WTC11 (cell line): Measurements from ENCODE around the gene ITPR2.

Experiments
- CTCF ChIP-seq: fragments of 200-600 bp; IDR thresholded peaks from 2 replicates; pipeline ENCODE4 v1.8.0; 2022; ENCODE audit warnings: antibody characterized with exemption
- ELF4 ChIP-seq: sonication (generic); formaldehyde crosslinking; IDR thresholded peaks from 2 replicates; pipeline ENCODE4 v1.8.1; 2022; ENCODE audit warnings: low read depth, mild to moderate bottlenecking, moderate library complexity, missing genetic modification reagents
- HMGXB4 ChIP-seq: sonication (generic); formaldehyde crosslinking; IDR thresholded peaks from 2 replicates; pipeline ENCODE4 v1.8.1; 2023; ENCODE audit warnings: mild to moderate bottlenecking, moderate library complexity, missing genetic modification reagents
- JUN ChIP-seq: sonication (generic); formaldehyde crosslinking; IDR thresholded peaks from 2 replicates; pipeline ENCODE4 v1.8.0; 2023; ENCODE audit warnings: mild to moderate bottlenecking, missing genetic modification reagents
- MLX ChIP-seq: sonication (generic); formaldehyde crosslinking; IDR thresholded peaks from 2 replicates; pipeline ENCODE4 v1.8.1; 2023; ENCODE audit warnings: mild to moderate bottlenecking, missing genetic modification reagents, moderate library complexity
- PRDM15 ChIP-seq: sonication (generic); formaldehyde crosslinking; IDR thresholded peaks from 2 replicates; pipeline ENCODE4 v1.8.0; 2022; ENCODE audit warnings: missing genetic modification reagents
- RELA ChIP-seq: sonication (generic); formaldehyde crosslinking; IDR thresholded peaks from 2 replicates; pipeline ENCODE4 v1.8.1; 2022; ENCODE audit warnings: missing genetic modification reagents, mild to moderate bottlenecking, borderline replicate concordance
- SOX15 ChIP-seq: fragments of 250-450 bp; sonication (Bioruptor Pico); IDR thresholded peaks from 2 replicates; pipeline ENCODE4 v1.9.0; 2021; ENCODE audit warnings: mild to moderate bottlenecking
- TEAD1 ChIP-seq: sonication (generic); formaldehyde crosslinking; IDR thresholded peaks from 2 replicates; pipeline ENCODE4 v1.8.0; 2022; ENCODE audit warnings: mild to moderate bottlenecking, missing genetic modification reagents
- USF2 ChIP-seq: sonication (generic); formaldehyde crosslinking; IDR thresholded peaks from 2 replicates; pipeline ENCODE4 v1.8.1; 2023; ENCODE audit warnings: mild to moderate bottlenecking, missing genetic modification reagents, moderate library complexity
- ZSCAN18 ChIP-seq: fragments of 250-450 bp; sonication (Bioruptor Pico); IDR thresholded peaks from 2 replicates; pipeline ENCODE4 v2.1.2; 2022; ENCODE audit warnings: mild to moderate bottlenecking, moderate library complexity

- TF ChIP-seq CTCF: no peak
- TF ChIP-seq SOX15: no peak
- TF ChIP-seq USF2 (CRISPR knock-in tag): no peak
- no peak for TF ChIP-seq MLX (CRISPR knock-in tag)
- TF ChIP-seq ELF4 (CRISPR knock-in tag): no peak
- no peak for TF ChIP-seq TEAD1 (CRISPR knock-in tag)
- TF ChIP-seq RELA (CRISPR knock-in tag): no peak
- no peak for TF ChIP-seq ZSCAN18 (CRISPR knock-in tag)
- TF ChIP-seq PRDM15: no peak
- no peak for TF ChIP-seq JUN (CRISPR knock-in tag)
- TF ChIP-seq HMGXB4 (CRISPR knock-in tag): no peak
These were observed 152.1 kb downstream of the ITPR2 start for GRCh38 chr12:26680727-26681455.
